ENCODE data around the gene HS6ST3. TPM values are rescaled to one million over a fixed set of nuclear protein-coding genes. Genes with fewer than 3 reads are reported as not detected.

Gene HS6ST3
- total and polyA plus RNA-seq, 2 of the 13 experiments (the other 11 are each of a cell fraction or from before 2014, with no cell fraction given) = not detected

DNA sequence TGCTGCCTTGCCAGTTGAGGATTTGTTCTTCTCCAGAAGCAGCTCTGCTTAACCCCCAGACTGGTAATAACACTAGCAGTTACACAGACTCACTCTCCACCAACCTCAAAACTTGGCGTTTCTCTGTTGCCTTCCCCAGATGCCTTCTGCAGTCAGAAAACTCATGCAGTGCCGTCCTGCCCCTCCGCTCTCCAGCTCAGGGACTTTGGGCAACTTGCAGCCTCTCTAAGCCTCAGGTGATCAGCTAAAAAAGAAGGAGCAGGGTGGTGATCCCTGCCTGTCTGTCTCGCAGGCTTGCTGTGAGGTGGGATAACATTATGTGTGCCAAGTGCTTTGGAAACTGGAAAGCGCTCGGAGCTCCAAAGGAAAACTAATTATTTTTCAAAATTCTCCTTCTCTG, 391.6 kb downstream of the HS6ST3 start:
- H3K27ac ChIP-seq (ENCODE audit: extremely low read length, insufficient read depth, low read length) = no peak overlapping the region
- H2AFZ ChIP-seq (ENCODE audit: low read length) = no peak overlapping the region
- H3K4me2 ChIP-seq (ENCODE audit: low read depth, low read length) = no peak overlapping the region
- no peak overlapping the region for H3K4me3 ChIP-seq (replicated peaks in 1 of 3; ENCODE audit: insufficient read depth in 1 of 3, low read depth in 2 of 3, low read length in 3 of 3)
- TF ChIP-seq, protein P1, sequence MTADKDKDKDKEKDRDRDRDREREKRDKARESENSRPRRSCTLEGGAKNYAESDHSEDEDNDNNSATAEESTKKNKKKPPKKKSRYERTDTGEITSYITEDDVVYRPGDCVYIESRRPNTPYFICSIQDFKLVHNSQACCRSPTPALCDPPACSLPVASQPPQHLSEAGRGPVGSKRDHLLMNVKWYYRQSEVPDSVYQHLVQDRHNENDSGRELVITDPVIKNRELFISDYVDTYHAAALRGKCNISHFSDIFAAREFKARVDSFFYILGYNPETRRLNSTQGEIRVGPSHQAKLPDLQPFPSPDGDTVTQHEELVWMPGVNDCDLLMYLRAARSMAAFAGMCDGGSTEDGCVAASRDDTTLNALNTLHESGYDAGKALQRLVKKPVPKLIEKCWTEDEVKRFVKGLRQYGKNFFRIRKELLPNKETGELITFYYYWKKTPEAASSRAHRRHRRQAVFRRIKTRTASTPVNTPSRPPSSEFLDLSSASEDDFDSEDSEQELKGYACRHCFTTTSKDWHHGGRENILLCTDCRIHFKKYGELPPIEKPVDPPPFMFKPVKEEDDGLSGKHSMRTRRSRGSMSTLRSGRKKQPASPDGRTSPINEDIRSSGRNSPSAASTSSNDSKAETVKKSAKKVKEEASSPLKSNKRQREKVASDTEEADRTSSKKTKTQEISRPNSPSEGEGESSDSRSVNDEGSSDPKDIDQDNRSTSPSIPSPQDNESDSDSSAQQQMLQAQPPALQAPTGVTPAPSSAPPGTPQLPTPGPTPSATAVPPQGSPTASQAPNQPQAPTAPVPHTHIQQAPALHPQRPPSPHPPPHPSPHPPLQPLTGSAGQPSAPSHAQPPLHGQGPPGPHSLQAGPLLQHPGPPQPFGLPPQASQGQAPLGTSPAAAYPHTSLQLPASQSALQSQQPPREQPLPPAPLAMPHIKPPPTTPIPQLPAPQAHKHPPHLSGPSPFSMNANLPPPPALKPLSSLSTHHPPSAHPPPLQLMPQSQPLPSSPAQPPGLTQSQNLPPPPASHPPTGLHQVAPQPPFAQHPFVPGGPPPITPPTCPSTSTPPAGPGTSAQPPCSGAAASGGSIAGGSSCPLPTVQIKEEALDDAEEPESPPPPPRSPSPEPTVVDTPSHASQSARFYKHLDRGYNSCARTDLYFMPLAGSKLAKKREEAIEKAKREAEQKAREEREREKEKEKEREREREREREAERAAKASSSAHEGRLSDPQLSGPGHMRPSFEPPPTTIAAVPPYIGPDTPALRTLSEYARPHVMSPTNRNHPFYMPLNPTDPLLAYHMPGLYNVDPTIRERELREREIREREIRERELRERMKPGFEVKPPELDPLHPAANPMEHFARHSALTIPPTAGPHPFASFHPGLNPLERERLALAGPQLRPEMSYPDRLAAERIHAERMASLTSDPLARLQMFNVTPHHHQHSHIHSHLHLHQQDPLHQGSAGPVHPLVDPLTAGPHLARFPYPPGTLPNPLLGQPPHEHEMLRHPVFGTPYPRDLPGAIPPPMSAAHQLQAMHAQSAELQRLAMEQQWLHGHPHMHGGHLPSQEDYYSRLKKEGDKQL (CRISPR knock-in tag; IDR thresholded peaks at IDR 0.05; ENCODE audit: low read depth) = no peak
- TF ChIP-seq DMTF1 (CRISPR knock-in tag; IDR thresholded peaks at IDR 0.05) (no peak), ZNF30 (CRISPR knock-in tag; IDR thresholded peaks at IDR 0.05) (no peak), ZNF468 (CRISPR knock-in tag; IDR thresholded peaks at IDR 0.05) (no peak), NFKB2 (CRISPR knock-in tag; IDR thresholded peaks at IDR 0.05; ENCODE audit: borderline replicate concordance) (no peak), ZFP62 (CRISPR knock-in tag; IDR thresholded peaks at IDR 0.05) (no peak), YEATS2 (CRISPR knock-in tag; IDR thresholded peaks at IDR 0.05; ENCODE audit: borderline replicate concordance) (no peak), RFX5 (IDR thresholded peaks at IDR 0.05; ENCODE audit: low read depth, low read length) (no peak), KDM1A (CRISPR knock-in tag; IDR thresholded peaks at IDR 0.05) (no peak), ZNF430 (CRISPR knock-in tag; IDR thresholded peaks at IDR 0.05) (no peak), JARID2 (CRISPR knock-in tag; IDR thresholded peaks at IDR 0.05; ENCODE audit: insufficient replicate concordance) (no peak), AHDC1 (CRISPR knock-in tag; IDR thresholded peaks at IDR 0.05; ENCODE audit: borderline replicate concordance) (no peak)
- ChIA-PET CTCF (ENCODE audit: low intra/inter-chr PET ratio, low total read pairs) (no interaction called here), POLR2A (no interaction called here)
- no peaks in the 10 kb centered on the region for H3K36me3 ChIP-seq (replicated peaks in 1 of 2; ENCODE audit: control insufficient read depth in 1 of 2, insufficient read depth in 2 of 2, low read length in 2 of 2)
- H4K20me1 ChIP-seq (ENCODE audit: insufficient read depth, low read length) = no peaks in the 10 kb centered on the region
- H3K4me1 ChIP-seq (ENCODE audit: insufficient read depth, low read length) = no peaks in the 10 kb centered on the region
- FAIRE-seq = no peak
- ATAC-seq = no peak
- intact Hi-C loops (cut with micrococcal nuclease; ENCODE audit: unreplicated experiment) (no loop called here), in situ Hi-C loops (cut with HindIII; ENCODE audit: extremely low pct_ligation_motif_present, low pct_unique_long_range_greater_than_20kb) (no loop called here)
- no peak for DNase-seq (ENCODE audit: low spot score)
- no peaks in the 10 kb centered on the region for H3K9me3 ChIP-seq (ENCODE audit: low read length)
- H3K27me3 ChIP-seq (ENCODE audit: control insufficient read depth in 1 of 2, insufficient read depth in 2 of 2, low read length in 2 of 2) = no peaks in the 10 kb centered on the region
- BruUV-seq (replicated peaks) = no TSS peak
- WGBS (ENCODE audit: low lambda C conversion rate) = 21% methylated on average over 4 of the region's 6 CpGs
- H3K9ac ChIP-seq (ENCODE audit: insufficient read depth, low read depth, low read length) = no peak overlapping the region
- H3K79me2 ChIP-seq (ENCODE audit: insufficient read depth, low read length) = no peaks in the 10 kb centered on the region
